HepG2 (cell line): ENCODE data around the gene EIF1. TPM values are rescaled to one million over a fixed set of nuclear protein-coding genes. Genes with fewer than 3 reads are reported as not detected.
A peak's percentile ranks its signal among the peaks of the same experiment; 100 is the strongest.

ENCODE experiments used
- ATF7-NPFF ChIP-seq: sonication (generic); formaldehyde crosslinking; IDR thresholded peaks from 2 replicates; pipeline ENCODE4 v1.8.1; 2023; ENCODE audit warnings: mild to moderate bottlenecking, low read depth, missing genetic modification reagents, moderate library complexity
- ATRX ChIP-seq: sonication (generic); formaldehyde crosslinking; IDR thresholded peaks from 2 replicates; pipeline ENCODE4 v1.4.0; 2020; ENCODE audit warnings: missing genetic modification reagents, borderline replicate concordance
- CBX1 ChIP-seq: IDR thresholded peaks from one replicate; pipeline ENCODE4 v1.6.1; 2016; ENCODE audit warnings: antibody characterized with exemption, low read depth
- CCDC6 ChIP-seq: sonication (generic); formaldehyde crosslinking; IDR thresholded peaks from 2 replicates; pipeline ENCODE4 v1.8.1; 2022; ENCODE audit warnings: mild to moderate bottlenecking, missing genetic modification reagents, moderate library complexity
- EP300 ChIP-seq, 3 experiments: sonication (generic) in 1 of 3; formaldehyde crosslinking in 1 of 3; IDR thresholded peaks; 2 replicates each; pipeline versions ENCODE4 v1.5.1 to v1.6.1; 2011 to 2020; ENCODE audit warnings: low read depth in 2 of 3, low read length in 2 of 3, borderline replicate concordance in 1 of 3, improper control_type of control experiment in 1 of 3, mild to moderate bottlenecking in 1 of 3, missing genetic modification reagents in 1 of 3, moderate library complexity in 1 of 3
- FOXJ3 ChIP-seq: sonication (generic); formaldehyde crosslinking; IDR thresholded peaks from 2 replicates; pipeline ENCODE4 v1.4.0; 2020; ENCODE audit warnings: missing genetic modification reagents, mild to moderate bottlenecking, borderline replicate concordance
- GABPA ChIP-seq, 2 experiments: IDR thresholded peaks; 2 replicates each; pipeline ENCODE4 v1.6.1; 2011 to 2016; ENCODE audit warnings: low read depth in 2 of 2, low read length in 1 of 2, missing biosample characterization in 1 of 2, missing genetic modification characterization in 1 of 2
- SP1 ChIP-seq, 2 experiments: fragments of 450-650 bp in 1 of 2; sonication (generic) in 1 of 2; formaldehyde crosslinking in 1 of 2; IDR thresholded peaks; 2 replicates each; pipeline versions ENCODE4 v1.4.0 to v1.6.1; 2016 to 2020; ENCODE audit warnings: missing genetic modification reagents in 1 of 2
- SP5 ChIP-seq: IDR thresholded peaks from 2 replicates; pipeline ENCODE4 v1.6.1; 2016; ENCODE audit warnings: low read depth, borderline replicate concordance
- polyA plus RNA-seq, 8 experiments: library from polyadenylated mRNA; depleted of rRNA in 3 of 8; stranded (reverse) in 7 of 8; unstranded in 1 of 8; fragments of >200 nt; fragmentation: Illumina TruSeq in 4 of 8; extraction: Trizol in 4 of 8; gene quantifications; 2 replicates each; pipeline versions ENCODE4 v1.2.1 to v1.2.3, GENCODE V29; 2011 to 2016; ENCODE audit warnings: low read depth in 4 of 8, missing spikeins in 1 of 8, mixed read lengths in 1 of 8; ENCODE audit not compliant: insufficient read depth in 1 of 8
- total RNA-seq, 5 experiments: library from RNA; depleted of rRNA; stranded (reverse); fragments of >200 nt; fragmentation: Illumina TruSeq; extraction: Trizol; gene quantifications; 2 replicates each; pipeline ENCODE4 v1.2.3, GENCODE V29; 2016; ENCODE audit warnings: low read depth in 1 of 5
- TF ChIP-seq, protein P1 (sequence below): sonication (generic); formaldehyde crosslinking; IDR thresholded peaks from 2 replicates; pipeline ENCODE4 v1.5.0; 2020; ENCODE audit warnings: missing genetic modification reagents
- TF ChIP-seq, protein P2 (sequence below): sonication (generic); formaldehyde crosslinking; IDR thresholded peaks from 2 replicates; pipeline ENCODE4 v1.4.0; 2020; ENCODE audit warnings: missing genetic modification reagents, mild to moderate bottlenecking, borderline replicate concordance
- TF ChIP-seq, protein P3 (sequence below): sonication (generic); formaldehyde crosslinking; IDR thresholded peaks from 2 replicates; pipeline ENCODE4 v1.5.0; 2020; ENCODE audit warnings: missing genetic modification reagents, mild to moderate bottlenecking, borderline replicate concordance
- TF ChIP-seq, protein P4 (sequence below): sonication (generic); formaldehyde crosslinking; IDR thresholded peaks from 2 replicates; pipeline ENCODE4 v1.5.0; 2020; ENCODE audit warnings: missing genetic modification reagents
- TF ChIP-seq, protein P5 (sequence below): sonication (generic); formaldehyde crosslinking; IDR thresholded peaks from 2 replicates; pipeline ENCODE4 v1.4.0; 2020; ENCODE audit warnings: missing genetic modification reagents, borderline replicate concordance

EIF1 gene
- total and polyA plus RNA-seq, 2 of the 13 experiments (the other 11 are each of a cell fraction or from before 2014, with no cell fraction given) = 147 to 517 TPM

DNA sequence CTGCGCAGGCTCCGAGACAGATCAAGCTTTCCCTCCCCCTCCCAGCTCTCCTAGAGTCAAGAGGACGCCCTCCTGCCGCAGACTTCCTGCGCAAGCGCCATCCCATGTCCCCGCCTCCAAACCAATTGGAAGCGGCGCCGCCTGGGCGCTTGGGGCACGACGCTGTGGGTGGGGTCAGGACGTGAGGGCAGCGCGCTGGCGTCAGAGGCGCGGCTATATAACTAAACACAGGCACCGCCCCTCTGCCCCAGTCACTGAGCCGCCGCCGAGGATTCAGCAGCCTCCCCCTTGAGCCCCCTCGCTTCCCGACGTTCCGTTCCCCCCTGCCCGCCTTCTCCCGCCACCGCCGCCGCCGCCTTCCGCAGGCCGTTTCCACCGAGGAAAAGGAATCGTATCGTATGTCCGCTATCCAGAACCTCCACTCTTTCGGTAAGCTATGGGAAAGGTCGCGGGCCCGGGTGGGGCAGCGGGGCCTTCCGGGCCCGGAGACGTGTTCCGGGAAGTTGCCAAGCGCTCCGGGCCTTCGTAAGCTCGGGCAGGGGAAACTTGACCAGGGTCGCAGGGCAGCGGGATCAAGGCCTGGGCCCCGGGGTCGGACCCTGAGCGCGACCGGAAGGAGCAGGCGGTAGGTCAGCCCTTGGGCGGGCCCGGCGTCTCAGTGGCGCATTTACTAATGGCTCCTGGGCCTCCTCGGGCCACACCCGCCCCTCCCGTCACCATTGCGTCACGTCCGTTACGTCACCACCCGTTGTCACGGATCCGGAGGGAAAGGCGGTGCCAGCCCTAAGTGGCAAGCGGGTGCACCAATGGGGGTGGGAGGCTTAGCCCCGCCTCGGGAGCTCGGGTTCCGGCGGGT is at the start of gene EIF1 (continued):
- TF ChIP-seq, protein P1, sequence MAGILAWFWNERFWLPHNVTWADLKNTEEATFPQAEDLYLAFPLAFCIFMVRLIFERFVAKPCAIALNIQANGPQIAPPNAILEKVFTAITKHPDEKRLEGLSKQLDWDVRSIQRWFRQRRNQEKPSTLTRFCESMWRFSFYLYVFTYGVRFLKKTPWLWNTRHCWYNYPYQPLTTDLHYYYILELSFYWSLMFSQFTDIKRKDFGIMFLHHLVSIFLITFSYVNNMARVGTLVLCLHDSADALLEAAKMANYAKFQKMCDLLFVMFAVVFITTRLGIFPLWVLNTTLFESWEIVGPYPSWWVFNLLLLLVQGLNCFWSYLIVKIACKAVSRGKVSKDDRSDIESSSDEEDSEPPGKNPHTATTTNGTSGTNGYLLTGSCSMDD (CRISPR knock-in tag) = 0 out of 2 replicates have a peak, but pooled peaks have one; percentile 48
- TF ChIP-seq, protein P2, sequence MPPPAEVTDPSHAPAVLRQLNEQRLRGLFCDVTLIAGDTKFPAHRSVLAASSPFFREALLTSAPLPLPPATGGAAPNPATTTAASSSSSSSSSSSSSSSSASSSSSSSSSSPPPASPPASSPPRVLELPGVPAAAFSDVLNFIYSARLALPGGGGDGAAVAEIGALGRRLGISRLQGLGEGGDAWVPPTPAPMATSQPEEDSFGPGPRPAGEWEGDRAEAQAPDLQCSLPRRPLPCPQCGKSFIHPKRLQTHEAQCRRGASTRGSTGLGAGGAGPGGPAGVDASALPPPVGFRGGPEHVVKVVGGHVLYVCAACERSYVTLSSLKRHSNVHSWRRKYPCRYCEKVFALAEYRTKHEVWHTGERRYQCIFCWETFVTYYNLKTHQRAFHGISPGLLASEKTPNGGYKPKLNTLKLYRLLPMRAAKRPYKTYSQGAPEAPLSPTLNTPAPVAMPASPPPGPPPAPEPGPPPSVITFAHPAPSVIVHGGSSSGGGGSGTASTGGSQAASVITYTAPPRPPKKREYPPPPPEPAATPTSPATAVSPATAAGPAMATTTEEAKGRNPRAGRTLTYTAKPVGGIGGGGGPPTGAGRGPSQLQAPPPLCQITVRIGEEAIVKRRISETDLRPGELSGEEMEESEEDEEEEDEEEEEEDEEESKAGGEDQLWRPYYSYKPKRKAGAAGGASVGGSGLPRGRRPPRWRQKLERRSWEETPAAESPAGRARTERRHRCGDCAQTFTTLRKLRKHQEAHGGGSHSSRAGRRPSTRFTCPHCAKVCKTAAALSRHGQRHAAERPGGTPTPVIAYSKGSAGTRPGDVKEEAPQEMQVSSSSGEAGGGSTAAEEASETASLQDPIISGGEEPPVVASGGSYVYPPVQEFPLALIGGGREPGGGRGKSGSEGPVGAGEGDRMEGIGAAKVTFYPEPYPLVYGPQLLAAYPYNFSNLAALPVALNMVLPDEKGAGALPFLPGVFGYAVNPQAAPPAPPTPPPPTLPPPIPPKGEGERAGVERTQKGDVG (CRISPR knock-in tag) = peak; percentile 93
- TF ChIP-seq SP5 = peak; percentile 81
- TF ChIP-seq, protein P3, sequence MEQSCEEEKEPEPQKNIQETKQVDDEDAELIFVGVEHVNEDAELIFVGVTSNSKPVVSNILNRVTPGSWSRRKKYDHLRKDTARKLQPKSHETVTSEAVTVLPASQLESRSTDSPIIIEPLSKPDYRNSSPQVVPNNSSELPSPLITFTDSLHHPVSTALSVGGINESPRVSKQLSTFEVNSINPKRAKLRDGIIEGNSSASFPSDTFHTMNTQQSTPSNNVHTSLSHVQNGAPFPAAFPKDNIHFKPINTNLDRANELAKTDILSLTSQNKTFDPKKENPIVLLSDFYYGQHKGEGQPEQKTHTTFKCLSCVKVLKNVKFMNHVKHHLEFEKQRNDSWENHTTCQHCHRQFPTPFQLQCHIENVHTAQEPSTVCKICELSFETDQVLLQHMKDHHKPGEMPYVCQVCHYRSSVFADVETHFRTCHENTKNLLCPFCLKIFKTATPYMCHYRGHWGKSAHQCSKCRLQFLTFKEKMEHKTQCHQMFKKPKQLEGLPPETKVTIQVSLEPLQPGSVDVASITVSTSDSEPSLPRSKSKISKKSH = peak; percentile 98
- peak; percentile 90 for TF ChIP-seq CBX1
- peak; percentile 69; the same call in 1 of the 2 replicates for TF ChIP-seq CCDC6 (CRISPR knock-in tag)
- TF ChIP-seq, protein P4, sequence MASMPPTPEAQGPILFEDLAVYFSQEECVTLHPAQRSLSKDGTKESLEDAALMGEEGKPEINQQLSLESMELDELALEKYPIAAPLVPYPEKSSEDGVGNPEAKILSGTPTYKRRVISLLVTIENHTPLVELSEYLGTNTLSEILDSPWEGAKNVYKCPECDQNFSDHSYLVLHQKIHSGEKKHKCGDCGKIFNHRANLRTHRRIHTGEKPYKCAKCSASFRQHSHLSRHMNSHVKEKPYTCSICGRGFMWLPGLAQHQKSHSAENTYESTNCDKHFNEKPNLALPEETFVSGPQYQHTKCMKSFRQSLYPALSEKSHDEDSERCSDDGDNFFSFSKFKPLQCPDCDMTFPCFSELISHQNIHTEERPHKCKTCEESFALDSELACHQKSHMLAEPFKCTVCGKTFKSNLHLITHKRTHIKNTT = no peak
- TF ChIP-seq GABPA (IDR thresholded peaks at IDR 0.05; ENCODE audit: low read depth, low read length) = peak; percentile 92
- TF ChIP-seq GABPA (CRISPR knock-in tag; IDR thresholded peaks at IDR 0.05; ENCODE audit: low read depth) = peak; percentile 95
- TF ChIP-seq EP300 (IDR thresholded peaks at IDR 0.05; ENCODE audit: low read depth in 2 of 2, low read length in 2 of 2) = peak; percentile 49 to 96
- no peak; the same call in none of the 2 replicates for TF ChIP-seq EP300 (CRISPR knock-in tag; IDR thresholded peaks at IDR 0.05; ENCODE audit: borderline replicate concordance)
- TF ChIP-seq, protein P5, sequence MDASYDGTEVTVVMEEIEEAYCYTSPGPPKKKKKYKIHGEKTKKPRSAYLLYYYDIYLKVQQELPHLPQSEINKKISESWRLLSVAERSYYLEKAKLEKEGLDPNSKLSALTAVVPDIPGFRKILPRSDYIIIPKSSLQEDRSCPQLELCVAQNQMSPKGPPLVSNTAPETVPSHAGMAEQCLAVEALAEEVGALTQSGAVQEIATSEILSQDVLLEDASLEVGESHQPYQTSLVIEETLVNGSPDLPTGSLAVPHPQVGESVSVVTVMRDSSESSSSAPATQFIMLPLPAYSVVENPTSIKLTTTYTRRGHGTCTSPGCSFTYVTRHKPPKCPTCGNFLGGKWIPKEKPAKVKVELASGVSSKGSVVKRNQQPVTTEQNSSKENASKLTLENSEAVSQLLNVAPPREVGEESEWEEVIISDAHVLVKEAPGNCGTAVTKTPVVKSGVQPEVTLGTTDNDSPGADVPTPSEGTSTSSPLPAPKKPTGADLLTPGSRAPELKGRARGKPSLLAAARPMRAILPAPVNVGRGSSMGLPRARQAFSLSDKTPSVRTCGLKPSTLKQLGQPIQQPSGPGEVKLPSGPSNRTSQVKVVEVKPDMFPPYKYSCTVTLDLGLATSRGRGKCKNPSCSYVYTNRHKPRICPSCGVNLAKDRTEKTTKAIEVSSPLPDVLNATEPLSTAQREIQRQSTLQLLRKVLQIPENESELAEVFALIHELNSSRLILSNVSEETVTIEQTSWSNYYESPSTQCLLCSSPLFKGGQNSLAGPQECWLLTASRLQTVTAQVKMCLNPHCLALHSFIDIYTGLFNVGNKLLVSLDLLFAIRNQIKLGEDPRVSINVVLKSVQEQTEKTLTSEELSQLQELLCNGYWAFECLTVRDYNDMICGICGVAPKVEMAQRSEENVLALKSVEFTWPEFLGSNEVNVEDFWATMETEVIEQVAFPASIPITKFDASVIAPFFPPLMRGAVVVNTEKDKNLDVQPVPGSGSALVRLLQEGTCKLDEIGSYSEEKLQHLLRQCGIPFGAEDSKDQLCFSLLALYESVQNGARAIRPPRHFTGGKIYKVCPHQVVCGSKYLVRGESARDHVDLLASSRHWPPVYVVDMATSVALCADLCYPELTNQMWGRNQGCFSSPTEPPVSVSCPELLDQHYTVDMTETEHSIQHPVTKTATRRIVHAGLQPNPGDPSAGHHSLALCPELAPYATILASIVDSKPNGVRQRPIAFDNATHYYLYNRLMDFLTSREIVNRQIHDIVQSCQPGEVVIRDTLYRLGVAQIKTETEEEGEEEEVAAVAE (CRISPR knock-in tag) = peak; percentile 61; the same call in 1 of the 2 replicates
- TF ChIP-seq ATF7-NPFF (CRISPR knock-in tag) = peak; percentile 23
- TF ChIP-seq ATRX (CRISPR knock-in tag) = no peak
- peak; percentile 34; the same call in 1 of the 2 replicates for TF ChIP-seq FOXJ3 (CRISPR knock-in tag)
- no peak for TF ChIP-seq SP1 (IDR thresholded peaks at IDR 0.05)
- peak; percentile 96 for TF ChIP-seq SP1 (CRISPR knock-in tag; IDR thresholded peaks at IDR 0.05)
